ENCODE data around the gene OSBPL10.

GRCh38 chr3:31996195-31996594 is 15.1 kb upstream of the OSBPL10 start:
- TF ChIP-seq CTCF (conservative IDR thresholded peaks at IDR 0.05 in 1 of 2, IDR thresholded peaks at IDR 0.05 in 1 of 2; ENCODE audit: low read depth in 1 of 2, low read length in 2 of 2) (no peak), EZH2 (IDR thresholded peaks at IDR 0.05; ENCODE audit: low read length, missing control alignments) (no peak)

All from fibroblast of lung (primary cell).